Stimulated activated CD4-positive, alpha-beta T cell treated with anti-CD3 and anti-CD28 coated beads, Interleukin-4, amount 100 ng/mL, for 24 hours (primary cell): ENCODE measurements around the gene STEAP1.
"Not testable (repeated sequence)": the region's sequence is repeated elsewhere in the genome, so short reads cannot be mapped to it uniquely, and the experiment has no call there.

Experiments
- DNase-seq: peaks from one replicate; pipeline ENCODE4 v3.0.0-alpha.2; 2020

The STEAP1 gene

DNA sequence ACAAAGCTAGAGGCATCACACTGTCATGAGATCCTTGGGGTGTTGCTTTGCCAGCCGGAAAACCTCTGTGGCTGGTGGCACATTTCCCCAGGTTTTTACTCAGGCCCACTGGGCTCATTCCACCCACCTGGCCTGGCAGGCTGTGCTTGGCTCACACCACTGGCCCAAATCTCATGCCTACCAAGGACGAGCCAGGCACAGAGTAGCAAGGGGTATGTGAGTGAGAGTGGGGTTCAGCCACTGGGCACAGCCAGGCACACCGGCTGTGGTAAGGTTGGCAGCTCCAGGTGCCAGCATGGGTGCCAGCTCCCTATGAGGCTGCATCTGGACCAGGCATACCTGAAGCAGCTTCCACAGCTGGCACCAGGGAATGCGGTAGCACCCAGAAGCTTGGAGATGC is 21.4 kb downstream of the STEAP1 start:
- DNase-seq, result no peak

DNA sequence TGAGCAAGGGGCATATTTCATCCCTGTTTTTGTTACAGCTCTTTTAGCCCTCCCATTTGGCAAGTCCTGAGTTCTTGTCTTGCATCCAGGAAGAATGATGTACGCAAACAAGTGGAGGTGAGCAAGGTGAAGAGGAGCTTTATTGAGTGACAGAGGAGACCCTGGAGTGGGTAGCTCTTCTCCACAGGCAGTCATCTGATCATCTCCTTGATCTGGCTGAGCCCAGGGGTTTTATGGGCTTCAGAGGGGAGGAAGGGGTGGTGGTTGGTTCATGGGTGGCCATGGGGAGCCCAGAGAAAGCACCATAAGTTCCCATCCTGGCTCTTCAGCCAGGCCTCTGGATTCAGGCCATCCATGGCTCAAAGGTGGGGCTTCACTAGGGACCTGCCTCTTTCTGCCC is 21.9 kb downstream of the STEAP1 start:
- DNase-seq, result no peak

DNA sequence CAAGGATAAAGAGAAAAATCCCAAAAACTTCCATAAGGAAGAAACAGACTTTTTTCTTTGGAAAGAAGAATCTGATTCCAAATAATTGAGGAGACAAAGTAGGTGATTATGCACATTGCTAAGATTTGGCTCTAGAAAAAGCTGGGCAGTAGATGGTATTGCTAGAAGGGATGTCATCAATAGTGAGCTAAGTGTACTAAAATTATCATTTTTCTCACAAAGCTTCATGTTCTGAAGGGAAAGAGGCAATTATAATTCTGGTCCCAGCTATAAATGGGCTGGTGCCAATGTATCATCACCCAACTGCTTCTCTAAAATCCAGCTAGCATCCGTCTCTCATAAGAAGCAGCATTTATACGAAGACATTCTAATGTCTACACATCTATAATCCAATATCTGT is 23.9 kb downstream of the STEAP1 start:
- DNase-seq, result no peak

GRCh38 chr7:90178679-90179278 is 24.5 kb downstream of the STEAP1 start:
- peak; percentile 21 for DNase-seq

GRCh38 chr7:90180011-90180585 is 25.8 kb downstream of the STEAP1 start:
- no peak for DNase-seq

DNA sequence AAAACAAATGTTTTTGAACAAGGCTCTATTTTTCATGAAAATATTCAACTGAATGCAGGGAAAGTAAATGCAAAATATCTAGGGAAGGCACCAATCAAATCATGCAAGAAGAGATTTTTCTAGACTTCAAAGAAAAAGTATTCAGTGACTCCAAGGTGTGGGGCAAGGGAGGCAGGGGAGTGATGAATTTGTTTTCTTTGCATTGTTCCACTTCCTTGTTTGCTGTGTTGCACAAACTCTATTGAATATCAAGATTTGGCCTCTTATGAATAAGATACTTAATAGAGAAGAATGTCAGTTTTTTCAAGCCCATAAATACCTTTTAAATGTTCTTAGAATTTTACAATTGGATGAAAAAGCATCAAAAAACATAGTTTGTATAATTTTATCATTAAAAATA is 26.4 kb downstream of the STEAP1 start:
- no peak for DNase-seq

- DNase-seq, result no peak
These were observed 27.2 kb downstream of the STEAP1 start for GRCh38 chr7:90181485-90181884.

DNA sequence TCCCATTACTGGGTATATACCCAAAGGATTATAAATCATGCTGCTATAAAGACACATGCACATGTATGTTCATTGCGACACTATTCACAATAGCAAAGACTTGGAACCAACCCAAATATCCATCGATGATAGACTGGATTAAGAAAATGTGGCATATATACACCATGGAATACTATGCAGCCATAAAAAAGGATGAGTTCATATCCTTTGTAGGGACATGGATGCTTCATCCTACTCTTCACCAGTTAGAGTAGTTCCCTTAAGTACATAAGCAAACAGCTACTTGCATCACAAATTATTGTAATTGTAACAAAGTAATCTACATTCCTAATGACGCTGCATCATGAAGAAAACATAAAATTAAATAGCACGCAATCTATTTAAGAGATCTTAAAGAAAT is 32.0 kb downstream of the STEAP1 start:
- not testable (repeated sequence) for DNase-seq

DNA sequence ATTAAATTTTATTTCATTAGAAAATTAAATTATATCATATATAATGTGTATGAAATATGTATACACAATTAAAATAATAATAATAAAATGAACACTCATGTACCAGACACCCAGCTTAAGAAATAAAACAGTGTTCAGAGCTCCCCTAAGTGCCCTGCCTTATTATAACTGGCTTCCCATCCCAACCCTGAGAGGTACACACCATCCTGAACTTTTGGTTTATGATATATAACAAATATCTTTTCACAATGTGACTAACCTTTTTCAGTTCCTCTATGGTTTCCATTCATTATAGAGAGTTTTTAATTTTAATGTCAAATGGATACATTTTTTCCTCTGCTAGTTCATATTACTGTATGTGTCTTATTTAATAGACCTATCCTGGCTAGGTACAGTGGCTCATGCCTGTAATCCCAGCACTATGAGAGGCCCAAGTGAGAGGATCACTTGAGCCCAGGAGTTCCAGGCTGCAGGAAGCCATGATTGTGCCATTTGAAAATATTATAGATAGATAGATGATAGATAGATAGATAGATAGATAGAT is 33.3 kb downstream of the STEAP1 start:
- DNase-seq, result no peak

DNA sequence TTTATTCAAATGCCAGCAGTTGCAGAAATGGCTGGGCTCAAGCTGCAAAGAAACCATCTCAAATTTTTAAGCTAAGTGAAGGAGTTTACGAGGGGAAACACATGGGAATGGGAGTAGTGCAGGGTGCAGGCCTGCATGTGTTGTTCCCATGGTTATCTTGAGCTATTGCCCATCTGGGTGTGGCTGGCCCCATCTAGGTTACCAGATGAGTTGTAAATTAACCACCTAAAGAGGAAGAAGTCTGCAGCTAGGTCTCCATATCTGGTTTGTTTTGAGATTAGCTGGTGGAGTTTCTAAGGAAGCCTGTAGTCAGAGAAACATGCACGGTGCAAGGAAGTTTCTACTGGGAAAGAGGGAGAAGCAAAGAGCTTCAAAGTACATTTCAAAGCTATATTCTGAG is 34.0 kb downstream of the STEAP1 start:
- DNase-seq, result no peak

DNA sequence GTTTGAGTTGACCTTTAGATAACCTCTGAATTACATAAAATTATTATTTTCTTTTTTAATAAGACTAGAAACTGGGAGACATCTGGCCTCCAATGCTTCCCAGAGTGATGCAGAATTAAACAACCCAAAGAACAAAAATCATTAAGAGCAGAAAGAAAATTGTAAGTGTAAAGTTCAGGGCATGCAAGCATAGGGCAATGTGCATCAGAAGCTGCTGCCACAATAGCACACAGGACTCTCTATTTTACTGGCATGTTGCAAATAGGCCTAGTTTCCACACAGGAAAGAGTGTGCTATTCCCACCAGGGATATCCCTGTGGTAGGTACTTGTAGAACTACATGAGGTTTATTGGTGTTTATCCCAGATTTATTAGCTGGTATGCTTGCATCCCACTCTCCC is 36.7 kb downstream of the STEAP1 start:
- no peak for DNase-seq

DNA sequence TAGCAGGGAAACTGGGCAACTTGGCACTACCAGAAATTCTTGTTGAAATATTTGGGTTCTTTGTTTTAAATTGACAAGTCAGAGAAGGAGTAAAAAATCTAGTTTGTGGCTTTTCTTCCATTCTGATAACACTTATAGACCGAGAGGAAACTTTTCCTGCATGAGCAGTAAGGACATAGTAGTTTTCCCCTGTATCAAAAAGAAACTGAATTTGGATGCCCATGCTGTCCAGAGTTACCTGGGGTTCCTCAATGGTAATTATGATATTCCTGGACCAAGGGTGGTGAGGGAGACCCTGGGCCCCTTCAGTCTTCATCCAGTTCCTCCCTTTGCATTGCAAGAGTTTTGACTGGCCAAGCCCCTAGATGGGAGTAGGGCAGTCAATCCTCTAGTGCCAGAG is 37.4 kb downstream of the STEAP1 start:
- DNase-seq, result no peak

DNA sequence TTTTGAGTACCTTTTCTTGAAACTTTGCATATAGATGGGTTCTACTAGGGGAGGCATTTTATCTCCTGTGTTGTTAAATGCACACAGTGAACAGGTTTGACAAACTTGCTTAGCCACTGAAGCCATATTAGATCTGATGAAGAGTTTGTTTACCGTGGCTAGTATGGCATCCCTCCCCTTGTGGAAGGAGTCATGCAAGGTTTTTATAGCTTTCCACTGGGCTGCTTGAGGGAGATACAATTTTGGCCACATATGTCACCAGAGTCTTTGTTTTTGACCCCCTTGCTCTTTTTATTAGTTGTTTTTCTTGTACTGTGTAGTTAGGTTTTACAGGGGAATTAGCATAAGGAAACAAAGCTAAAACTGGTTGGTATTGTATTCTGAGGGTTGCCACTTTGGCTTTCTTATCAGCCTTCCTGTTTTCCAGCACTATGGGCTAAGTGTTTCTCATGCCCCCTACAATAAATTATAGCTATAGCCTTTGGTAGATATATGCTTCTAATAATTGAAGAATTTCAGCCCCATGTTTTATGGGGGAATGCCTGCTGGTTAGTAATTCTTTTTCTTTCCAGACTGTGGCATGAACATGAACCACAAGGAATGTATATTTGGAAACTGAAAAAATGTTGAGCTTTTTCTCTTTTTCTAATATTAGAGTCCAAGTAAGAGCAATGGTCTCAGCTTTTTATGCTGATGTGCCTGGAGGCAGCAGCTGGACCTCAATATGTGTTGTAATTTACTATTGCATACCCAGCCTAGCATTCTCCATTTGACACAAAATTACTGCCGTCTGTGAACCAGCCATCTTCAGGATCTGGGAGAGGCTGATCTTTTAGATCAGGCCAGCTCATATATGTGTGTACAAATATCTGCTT is 38.8 kb downstream of the STEAP1 start:
- DNase-seq, result no peak

GRCh38 chr7:90194911-90195809 is 40.9 kb downstream of the STEAP1 start:
- DNase-seq, result no peak

- no peak for DNase-seq
These were observed 47.4 kb downstream of the STEAP1 start for GRCh38 chr7:90201500-90202195.

- no peak for DNase-seq
These were observed 53.7 kb downstream of the STEAP1 start for GRCh38 chr7:90207956-90208355.

DNA sequence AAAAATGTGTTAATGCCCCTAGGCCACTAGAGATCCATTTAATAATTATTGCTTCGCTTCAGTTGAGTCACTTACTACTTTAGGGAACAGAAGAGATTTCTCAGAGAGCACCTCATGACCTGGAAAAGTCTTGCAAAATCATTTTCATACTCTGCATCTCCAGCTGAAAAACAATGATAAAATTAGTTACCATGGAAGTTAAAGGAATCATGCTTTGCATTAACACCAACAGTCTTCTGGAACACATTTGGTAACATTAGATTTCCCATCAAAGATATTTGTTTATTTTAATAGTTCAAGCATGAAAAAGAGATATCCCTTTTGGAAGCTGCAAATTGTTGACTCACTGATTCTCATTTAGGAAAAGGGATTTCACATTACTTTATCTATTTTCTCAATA is 55.5 kb downstream of the STEAP1 start:
- no peak for DNase-seq

- no peak for DNase-seq
These were observed 56.2 kb downstream of the STEAP1 start for GRCh38 chr7:90210475-90210874.

DNA sequence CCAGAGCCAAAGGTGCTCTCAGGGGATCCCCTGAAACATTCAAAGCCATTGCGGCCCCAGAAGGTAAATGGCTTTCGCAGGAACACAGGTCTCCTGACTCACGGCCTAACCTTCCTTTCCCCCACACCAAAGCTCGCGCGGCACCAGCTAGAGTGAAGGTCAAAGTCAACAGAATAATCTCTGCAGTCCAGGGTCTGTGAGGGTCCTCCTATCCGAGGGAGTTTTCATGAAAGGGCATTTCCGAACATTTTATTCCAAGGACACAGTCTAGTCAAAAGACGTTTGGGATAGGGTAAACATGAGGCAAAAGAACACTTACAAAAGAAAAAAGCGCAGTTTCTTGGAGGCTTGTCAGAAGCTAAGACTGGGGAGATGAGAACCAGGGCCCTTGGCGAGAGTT is 56.7 kb downstream of the STEAP1 start:
- no peak for DNase-seq

DNA sequence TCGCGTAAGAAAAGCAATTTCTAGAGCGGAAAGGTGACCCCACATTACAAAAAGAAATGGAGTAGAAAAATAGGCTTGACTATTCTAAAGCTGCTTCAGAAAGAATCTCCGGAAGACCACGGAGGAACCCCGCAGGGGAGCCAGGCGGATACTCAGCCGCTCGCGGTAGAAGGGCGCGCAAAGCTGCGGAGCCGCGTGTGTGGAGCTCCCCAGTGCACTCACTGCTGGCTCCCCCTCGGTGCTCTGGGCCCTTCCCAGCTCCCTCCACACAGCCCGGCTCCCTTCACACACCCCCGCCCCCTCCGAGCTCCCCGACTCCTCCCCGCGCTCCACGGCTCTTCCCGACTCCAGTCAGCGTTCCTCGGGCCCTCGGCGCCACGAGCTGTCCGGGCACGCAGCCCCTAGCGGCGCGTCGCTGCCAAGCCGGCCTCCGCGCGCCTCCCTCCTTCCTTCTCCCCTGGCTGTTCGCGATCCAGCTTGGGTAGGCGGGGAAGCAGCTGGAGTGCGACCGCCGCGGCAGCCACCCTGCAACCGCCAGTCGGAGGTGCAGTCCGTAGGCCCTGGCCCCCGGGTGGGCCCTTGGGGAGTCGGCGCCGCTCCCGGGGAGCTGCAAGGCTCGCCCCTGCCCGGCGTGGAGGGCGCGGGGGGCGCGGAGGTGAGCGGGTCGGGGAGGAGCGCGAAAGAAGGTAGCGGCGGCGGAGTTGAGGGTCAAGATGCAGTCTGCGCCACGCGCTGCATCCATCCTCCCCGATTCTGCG is 57.3 kb downstream of the STEAP1 start, which contains the start of gene STEAP2:
STEAP2 (plus strand) TSS at position 350 of the 758 bp plus-strand sequence. CDS start 13,343 bp downstream, outside the sequence.
- DNase-seq, result peak; percentile 11

GRCh38 chr7:90212149-90212495 is 57.9 kb downstream of the STEAP1 start:
- no peak for DNase-seq
